GM12801 (cell line): ENCODE measurements around the gene MYO7A.

Experiments used
- TF ChIP-seq, protein P1 (sequence below): IDR thresholded peaks from one replicate; pipeline ENCODE4 v1.5.1; 2011; ENCODE audit warnings: control low read depth; ENCODE audit not compliant: insufficient read length; ENCODE audit errors: extremely low read depth

MYO7A gene

GRCh38 chr11:77249427-77249826, 121.4 kb downstream of the MYO7A start:
- TF ChIP-seq, protein P1, sequence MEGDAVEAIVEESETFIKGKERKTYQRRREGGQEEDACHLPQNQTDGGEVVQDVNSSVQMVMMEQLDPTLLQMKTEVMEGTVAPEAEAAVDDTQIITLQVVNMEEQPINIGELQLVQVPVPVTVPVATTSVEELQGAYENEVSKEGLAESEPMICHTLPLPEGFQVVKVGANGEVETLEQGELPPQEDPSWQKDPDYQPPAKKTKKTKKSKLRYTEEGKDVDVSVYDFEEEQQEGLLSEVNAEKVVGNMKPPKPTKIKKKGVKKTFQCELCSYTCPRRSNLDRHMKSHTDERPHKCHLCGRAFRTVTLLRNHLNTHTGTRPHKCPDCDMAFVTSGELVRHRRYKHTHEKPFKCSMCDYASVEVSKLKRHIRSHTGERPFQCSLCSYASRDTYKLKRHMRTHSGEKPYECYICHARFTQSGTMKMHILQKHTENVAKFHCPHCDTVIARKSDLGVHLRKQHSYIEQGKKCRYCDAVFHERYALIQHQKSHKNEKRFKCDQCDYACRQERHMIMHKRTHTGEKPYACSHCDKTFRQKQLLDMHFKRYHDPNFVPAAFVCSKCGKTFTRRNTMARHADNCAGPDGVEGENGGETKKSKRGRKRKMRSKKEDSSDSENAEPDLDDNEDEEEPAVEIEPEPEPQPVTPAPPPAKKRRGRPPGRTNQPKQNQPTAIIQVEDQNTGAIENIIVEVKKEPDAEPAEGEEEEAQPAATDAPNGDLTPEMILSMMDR, result no peak

DNA sequence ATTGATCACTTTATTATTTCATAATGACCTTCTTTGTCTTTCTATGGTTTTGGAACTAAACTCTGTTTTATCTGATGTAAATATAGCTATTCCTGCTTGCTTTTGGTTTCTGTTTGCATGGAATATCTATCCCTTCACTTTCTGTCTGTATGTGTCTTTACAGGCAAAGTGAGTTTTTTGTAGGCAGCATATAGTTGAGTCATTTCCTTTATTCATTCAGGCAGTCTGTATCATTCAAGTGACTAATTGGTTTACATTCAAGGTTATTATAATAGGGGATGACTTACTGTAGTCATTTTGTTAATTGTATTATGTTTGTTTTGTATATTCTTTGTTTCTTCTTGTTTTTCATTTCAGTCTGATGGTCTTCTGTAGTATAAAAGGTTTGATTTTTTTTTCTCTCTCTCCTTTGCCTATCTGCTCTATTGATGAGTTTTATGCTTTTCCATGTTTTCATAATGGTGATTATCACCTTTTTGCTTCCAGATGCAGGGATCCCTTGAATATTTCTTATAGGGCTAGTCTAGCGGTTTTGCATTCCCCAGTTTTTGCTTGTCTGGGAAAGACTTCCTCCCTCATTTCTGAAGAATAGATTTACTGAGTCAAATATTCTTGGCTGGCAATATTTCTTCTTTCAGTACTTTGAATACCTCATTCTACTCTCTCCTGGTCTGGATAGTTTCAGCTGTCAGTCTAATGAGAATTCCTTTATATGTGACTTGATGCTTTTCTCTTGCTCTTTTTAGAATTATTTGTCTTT, 123.0 kb downstream of the MYO7A start:
- TF ChIP-seq, protein P1, result no peak

- TF ChIP-seq, protein P1, result no peak
Observed at GRCh38 chr11:77252555-77253270, 124.7 kb downstream of the MYO7A start.

GRCh38 chr11:77253690-77254089, 125.6 kb downstream of the MYO7A start:
- TF ChIP-seq, protein P1, result no peak

GRCh38 chr11:77259641-77260040, 131.6 kb downstream of the MYO7A start:
- TF ChIP-seq, protein P1, result no peak

- TF ChIP-seq, protein P1, result no peak
Observed at GRCh38 chr11:77262803-77263202, 134.8 kb downstream of the MYO7A start.
